SK-N-SH (cell line): ENCODE results near the gene ERC2. TPM values are rescaled to one million over a fixed set of nuclear protein-coding genes. Genes with fewer than 3 reads are reported as not detected.

ENCODE experiments used
- EZH2phosphoT487 ChIP-seq: fragments of 200-600 bp; sonication (generic); IDR thresholded peaks from 2 replicates; pipeline ENCODE4 v1.6.1; 2017; ENCODE audit warnings: low read depth, mixed run types, mild to moderate bottlenecking, antibody characterized with exemption, moderate library complexity, borderline replicate concordance
- FOSL2 ChIP-seq: IDR thresholded peaks from 2 replicates; pipeline ENCODE4 v1.4.0; 2012; ENCODE audit warnings: low read depth, mild to moderate bottlenecking, moderate library complexity, borderline replicate concordance
- FOXM1 ChIP-seq: IDR thresholded peaks from 2 replicates; pipeline ENCODE4 v1.4.0; 2012; ENCODE audit warnings: low read depth, mild to moderate bottlenecking
- NRF1 ChIP-seq: IDR thresholded peaks from 2 replicates; pipeline ENCODE4 v1.6.1; 2012; ENCODE audit warnings: low read depth, mild to moderate bottlenecking, low read length
- SMC3 ChIP-seq: IDR thresholded peaks from 2 replicates; pipeline ENCODE4 v1.6.1; 2012; ENCODE audit warnings: low read depth, low read length, improper control_type of control experiment
- TAF1 ChIP-seq: IDR thresholded peaks from 2 replicates; pipeline ENCODE4 v1.6.1; 2012; ENCODE audit warnings: low read depth, mild to moderate bottlenecking, low read length, moderate library complexity, borderline replicate concordance
- TEAD4 ChIP-seq: IDR thresholded peaks from 2 replicates; pipeline ENCODE4 v1.4.0; 2012; ENCODE audit warnings: mild to moderate bottlenecking, borderline replicate concordance; ENCODE audit not compliant: insufficient read depth
- polyA plus RNA-seq, 3 experiments: library from polyadenylated mRNA; depleted of rRNA; stranded (reverse); fragments of >200 nt; gene quantifications; 2 replicates each; pipeline ENCODE4 v1.2.3, GENCODE V29; 2012
- small RNA-seq, 7 experiments: library from RNA; depleted of rRNA; stranded (forward); fragments of <200 nt; gene quantifications; one replicate each; pipeline ENCODE3, GENCODE V24; 2012
- TF ChIP-seq, protein P1 (sequence below): IDR thresholded peaks from 2 replicates; pipeline ENCODE4 v1.6.1; 2012; ENCODE audit warnings: mild to moderate bottlenecking, low read depth, low read length, moderate library complexity

ERC2 gene
- polyA plus RNA-seq, 1 of the 3 experiments (the other 2 are of a cell fraction), result 1.6 TPM

DNA sequence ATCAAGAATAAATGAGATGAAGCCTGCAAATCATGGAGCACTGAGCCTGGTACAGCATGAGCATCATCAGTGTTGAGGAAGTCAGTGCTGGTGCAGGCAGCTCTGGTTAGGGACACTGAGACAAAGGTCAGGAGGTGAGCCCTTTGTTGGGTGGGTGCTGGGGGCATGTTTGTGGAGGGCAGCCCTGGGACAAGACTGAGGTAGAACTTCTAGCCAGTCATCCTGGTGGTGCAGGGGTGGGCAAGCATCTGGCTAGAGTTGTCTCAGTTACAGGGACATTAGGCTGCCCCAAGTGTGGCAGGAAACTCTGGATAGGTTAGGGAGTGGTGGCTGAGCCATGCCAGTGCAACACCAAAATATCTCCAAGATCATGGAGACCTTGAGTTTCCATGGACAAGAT lies 1008.4 kb downstream of the ERC2 start (continued):
- TF ChIP-seq, protein P1, sequence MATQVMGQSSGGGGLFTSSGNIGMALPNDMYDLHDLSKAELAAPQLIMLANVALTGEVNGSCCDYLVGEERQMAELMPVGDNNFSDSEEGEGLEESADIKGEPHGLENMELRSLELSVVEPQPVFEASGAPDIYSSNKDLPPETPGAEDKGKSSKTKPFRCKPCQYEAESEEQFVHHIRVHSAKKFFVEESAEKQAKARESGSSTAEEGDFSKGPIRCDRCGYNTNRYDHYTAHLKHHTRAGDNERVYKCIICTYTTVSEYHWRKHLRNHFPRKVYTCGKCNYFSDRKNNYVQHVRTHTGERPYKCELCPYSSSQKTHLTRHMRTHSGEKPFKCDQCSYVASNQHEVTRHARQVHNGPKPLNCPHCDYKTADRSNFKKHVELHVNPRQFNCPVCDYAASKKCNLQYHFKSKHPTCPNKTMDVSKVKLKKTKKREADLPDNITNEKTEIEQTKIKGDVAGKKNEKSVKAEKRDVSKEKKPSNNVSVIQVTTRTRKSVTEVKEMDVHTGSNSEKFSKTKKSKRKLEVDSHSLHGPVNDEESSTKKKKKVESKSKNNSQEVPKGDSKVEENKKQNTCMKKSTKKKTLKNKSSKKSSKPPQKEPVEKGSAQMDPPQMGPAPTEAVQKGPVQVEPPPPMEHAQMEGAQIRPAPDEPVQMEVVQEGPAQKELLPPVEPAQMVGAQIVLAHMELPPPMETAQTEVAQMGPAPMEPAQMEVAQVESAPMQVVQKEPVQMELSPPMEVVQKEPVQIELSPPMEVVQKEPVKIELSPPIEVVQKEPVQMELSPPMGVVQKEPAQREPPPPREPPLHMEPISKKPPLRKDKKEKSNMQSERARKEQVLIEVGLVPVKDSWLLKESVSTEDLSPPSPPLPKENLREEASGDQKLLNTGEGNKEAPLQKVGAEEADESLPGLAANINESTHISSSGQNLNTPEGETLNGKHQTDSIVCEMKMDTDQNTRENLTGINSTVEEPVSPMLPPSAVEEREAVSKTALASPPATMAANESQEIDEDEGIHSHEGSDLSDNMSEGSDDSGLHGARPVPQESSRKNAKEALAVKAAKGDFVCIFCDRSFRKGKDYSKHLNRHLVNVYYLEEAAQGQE, result no peak
- TF ChIP-seq FOXM1 (no peak), TEAD4 (no peak), TAF1 (no peak), NRF1 (no peak), EZH2phosphoT487 (no peak), FOSL2 (no peak), SMC3 (no peak)

Small RNA genes lying within 50 kb of the gene (small RNA-seq; reads per million reads assigned to genes)
- gene MIR3938, result 0 to 3.7 (median 0.98) reads per million in 7 experiments
- 0 reads per million in 7 experiments for gene RNA5SP133

Other genes starting within 250 kb of the ERC2 start
- gene CCDC66, start 88.7 kb upstream of the ERC2 start, polyA plus RNA-seq (2012; rRNA removed), result 4.6 and 6.9 TPM in 2 replicates
- gene TASOR, start 214.8 kb upstream of the ERC2 start, polyA plus RNA-seq (2012; rRNA removed), result 15.3 and 20.3 TPM in 2 replicates